GM12865 (cell line): ENCODE data around the gene LAMB2.
A peak's percentile ranks its signal among the peaks of the same experiment; 100 is the strongest.

ENCODE experiments used
- DNase-seq: peaks from one replicate; pipeline ENCODE4 v3.0.0; 2010; ENCODE audit warnings: low read depth
- H3K4me3 ChIP-seq: 2 replicates; pipeline ENCODE4 v1.5.1; 2011; ENCODE audit warnings: mild to moderate bottlenecking, low read depth, low read length, control low read depth
- CTCF ChIP-seq: IDR thresholded peaks from 2 replicates; pipeline ENCODE4 v1.5.1; 2011; ENCODE audit warnings: low read length, control low read depth, low read depth, inconsistent platforms; ENCODE audit not compliant: insufficient read depth; ENCODE audit errors: missing control alignments

LAMB2 gene

DNA sequence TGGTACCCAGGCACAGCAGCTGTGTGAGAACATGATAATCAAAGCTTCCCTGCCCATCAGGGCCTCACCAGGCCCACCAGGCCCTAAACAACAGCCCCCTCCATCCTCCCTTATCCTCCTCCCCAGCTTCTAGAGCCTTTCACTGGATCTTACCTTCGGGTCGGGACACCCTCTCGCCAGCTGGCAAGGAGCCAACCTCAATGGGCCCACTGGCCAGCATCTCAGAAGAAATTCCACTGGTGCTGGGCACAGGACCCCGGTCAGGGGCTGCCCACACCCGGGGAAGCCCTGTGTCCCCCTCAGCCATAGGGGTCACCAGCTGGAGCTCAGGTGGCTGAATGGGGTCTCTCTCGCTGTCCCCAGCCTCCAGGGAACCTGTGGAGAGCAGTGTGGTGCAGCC is 21.5 kb downstream of the LAMB2 start:
- no peak overlapping the region for H3K4me3 ChIP-seq
- TF ChIP-seq CTCF = no peak
- no peak for DNase-seq

- no peak for TF ChIP-seq CTCF
- no peak for DNase-seq
- no peak overlapping the region for H3K4me3 ChIP-seq
These were observed 22.1 kb downstream of the LAMB2 start for GRCh38 chr3:49110780-49111179.

DNA sequence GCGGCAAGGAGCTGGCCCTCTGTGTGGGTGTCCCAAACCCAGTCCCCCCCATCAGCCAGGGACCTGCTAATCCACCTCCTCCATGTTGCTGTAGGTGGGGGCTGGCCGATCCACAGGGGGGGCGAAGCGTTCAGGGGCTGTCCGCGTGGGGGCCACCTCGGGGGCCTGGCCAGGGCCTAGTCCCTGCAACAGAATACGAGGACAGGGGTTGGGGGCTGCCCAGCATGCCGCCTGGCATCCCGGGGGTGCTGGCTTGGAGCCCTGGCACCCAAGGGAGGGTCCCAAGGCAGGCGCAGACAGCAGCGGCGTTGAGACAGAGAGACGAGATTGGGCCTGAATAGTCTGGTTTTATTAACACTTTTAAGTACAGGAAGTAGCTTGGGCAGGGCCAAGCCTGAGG is 24.5 kb downstream of the LAMB2 start:
- TF ChIP-seq CTCF = no peak
- no peak for DNase-seq
- H3K4me3 ChIP-seq = no peak overlapping the region

DNA sequence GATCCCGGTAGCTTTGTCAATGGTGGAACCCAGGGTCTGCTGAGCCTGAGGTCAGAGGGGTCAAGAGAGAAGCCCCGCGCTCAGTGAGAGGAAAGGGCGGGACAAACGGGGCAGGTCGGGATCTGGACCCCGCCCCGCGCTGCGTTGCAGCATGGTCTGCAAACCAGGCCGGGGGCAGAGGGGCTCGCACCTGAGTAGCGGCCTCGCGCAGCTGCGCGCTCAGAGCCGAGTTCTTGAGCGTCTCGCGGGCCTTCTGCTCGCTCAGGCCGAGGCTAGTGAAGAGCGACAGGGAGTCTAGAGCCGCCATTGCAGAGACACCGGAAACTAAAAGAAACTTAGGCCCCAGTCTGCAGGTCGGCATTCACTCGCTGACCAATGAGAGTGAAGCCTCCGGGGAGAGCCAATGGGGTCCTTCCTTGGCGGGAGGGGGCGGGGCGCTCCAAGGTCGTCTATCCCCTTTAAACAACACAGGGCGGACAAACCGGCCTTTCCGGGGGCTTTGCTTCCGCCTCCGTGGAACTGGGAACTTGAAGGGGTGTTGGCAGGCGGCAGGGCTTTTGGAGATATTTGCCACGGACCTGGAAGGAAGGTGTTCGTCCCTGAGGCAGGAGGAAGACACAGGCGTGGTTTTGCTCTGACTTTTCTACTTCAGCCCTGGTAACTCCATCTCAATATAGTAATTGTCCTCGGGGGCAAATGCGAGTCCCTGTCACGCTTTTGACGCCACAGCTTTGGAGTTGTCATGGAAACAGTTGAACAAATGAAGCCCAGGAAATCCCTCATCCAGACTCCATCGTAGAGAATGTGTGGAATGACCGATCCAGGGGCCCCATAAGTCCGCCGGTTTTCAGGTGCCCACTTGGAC is 28.2 kb downstream of the LAMB2 start, which contains the start of gene QARS1:
QARS1 (minus strand) TSS at position 331 of the 865 bp plus-strand sequence; CDS start at position 307, 24 bp downstream.
- no peak for TF ChIP-seq CTCF
- peak within 1 kb of the TSS; percentile 82 for H3K4me3 ChIP-seq
- peak; percentile 94 for DNase-seq

DNA sequence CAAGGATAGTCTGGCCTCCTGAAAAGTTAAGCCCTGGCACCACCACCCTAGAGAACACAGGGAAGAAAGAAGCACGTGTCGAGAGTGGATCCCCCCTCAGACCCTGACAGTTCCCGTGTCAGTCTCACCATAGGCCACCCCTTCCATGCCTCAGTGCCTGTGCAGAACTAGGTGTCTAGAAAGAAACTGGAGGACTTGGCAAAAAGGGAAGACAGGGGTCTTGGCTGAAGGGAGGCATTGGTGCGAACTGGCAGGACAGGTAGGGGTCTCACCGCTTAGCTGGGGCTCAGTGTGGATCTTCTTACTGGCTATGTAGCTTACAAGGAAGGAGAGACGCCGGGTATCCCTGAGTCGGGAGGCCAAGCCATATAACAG is 28.8 kb downstream of the LAMB2 start:
- no peak for TF ChIP-seq CTCF
- peak overlapping the region; percentile 82 for H3K4me3 ChIP-seq
- no peak for DNase-seq

DNA sequence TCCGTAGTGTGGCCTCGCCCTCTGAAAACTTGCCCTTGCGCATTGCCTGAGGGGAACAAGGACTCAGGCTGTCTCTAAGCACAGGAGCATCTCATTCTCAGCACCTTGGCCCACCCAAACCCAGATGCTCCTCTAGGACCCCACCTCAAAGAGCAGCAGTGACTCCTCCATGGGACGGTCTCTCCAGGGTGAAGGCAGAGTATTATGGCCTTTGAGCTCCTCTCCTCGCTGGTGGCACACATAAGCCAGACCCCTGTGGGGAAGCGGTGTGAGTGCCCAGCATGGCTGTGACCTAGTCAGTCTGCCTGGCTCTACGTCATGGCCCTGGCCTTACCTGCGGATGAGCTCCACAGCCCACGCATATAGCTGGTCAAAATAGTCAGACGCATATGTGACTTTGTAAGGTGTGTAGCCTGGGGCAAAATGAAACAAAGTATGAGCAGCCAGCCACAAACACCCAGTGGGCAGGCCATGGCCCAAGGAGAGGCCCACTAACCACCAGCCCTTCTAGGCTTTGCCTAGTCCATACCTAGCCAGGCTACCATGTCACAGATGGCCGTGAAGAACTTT is 32.7 kb downstream of the LAMB2 start:
- no peak overlapping the region for H3K4me3 ChIP-seq
- DNase-seq = no peak
- TF ChIP-seq CTCF = no peak
